GM23338 (cell line): Measurements from ENCODE around the gene CLASP2.

Source experiments
- CREB1 ChIP-seq: fragments of 250-450 bp; sonication (Bioruptor Pico); IDR thresholded peaks from 2 replicates; pipeline ENCODE4 v1.5.0; 2020; ENCODE audit warnings: low read depth, mild to moderate bottlenecking, moderate library complexity
- EZH2 ChIP-seq: fragments of 200-600 bp; sonication (generic); IDR thresholded peaks from one replicate; pipeline ENCODE4 v1.8.0; 2017; ENCODE audit warnings: antibody characterized with exemption, mild to moderate bottlenecking, low read depth; ENCODE audit not compliant: unreplicated experiment
- EZH2phosphoT487 ChIP-seq: fragments of 200-600 bp; sonication (generic); IDR thresholded peaks from one replicate; pipeline ENCODE4 v1.8.1; 2018; ENCODE audit warnings: antibody characterized with exemption; ENCODE audit not compliant: unreplicated experiment
- POLR2AphosphoS5 ChIP-seq: IDR thresholded peaks from 2 replicates; pipeline ENCODE4 v1.6.1; 2016; ENCODE audit warnings: antibody characterized with exemption, low read depth
- ZNF114 ChIP-seq: fragments of 250-450 bp; sonication (Bioruptor Pico); IDR thresholded peaks from 2 replicates; pipeline ENCODE4 v1.5.0; 2020; ENCODE audit warnings: mild to moderate bottlenecking, moderate library complexity
- TF ChIP-seq, protein P1 (sequence below), 2 experiments: fragments of 200-600 bp in 1 of 2; sonication (generic) in 1 of 2; conservative IDR thresholded peaks; 2 replicates each; pipeline versions ENCODE4 v1.5.1 to v1.6.1; 2016 to 2017; ENCODE audit warnings: antibody characterized with exemption in 2 of 2, low read depth in 2 of 2, mild to moderate bottlenecking in 2 of 2, moderate library complexity in 1 of 2

DNA sequence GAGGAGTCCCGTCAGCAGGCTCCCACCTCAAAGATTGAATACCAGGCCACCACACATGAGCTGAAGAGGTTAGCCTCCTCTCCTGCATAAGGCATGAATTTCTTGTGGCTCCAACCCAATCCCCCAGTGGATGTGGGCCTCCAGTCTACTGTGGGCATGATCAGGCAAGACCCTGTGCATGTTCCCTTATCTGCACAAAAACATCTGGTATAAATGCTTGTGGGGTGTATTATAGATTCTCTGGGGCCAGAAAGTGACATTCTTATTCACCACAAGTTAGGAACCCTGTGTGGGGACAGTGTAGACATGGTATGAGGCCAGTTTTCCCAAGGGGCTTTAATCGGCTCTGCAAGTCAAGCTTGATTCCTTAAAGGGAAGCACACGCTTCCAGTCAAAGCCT is 259.6 kb downstream of the CLASP2 start:
- TF ChIP-seq, protein P1, sequence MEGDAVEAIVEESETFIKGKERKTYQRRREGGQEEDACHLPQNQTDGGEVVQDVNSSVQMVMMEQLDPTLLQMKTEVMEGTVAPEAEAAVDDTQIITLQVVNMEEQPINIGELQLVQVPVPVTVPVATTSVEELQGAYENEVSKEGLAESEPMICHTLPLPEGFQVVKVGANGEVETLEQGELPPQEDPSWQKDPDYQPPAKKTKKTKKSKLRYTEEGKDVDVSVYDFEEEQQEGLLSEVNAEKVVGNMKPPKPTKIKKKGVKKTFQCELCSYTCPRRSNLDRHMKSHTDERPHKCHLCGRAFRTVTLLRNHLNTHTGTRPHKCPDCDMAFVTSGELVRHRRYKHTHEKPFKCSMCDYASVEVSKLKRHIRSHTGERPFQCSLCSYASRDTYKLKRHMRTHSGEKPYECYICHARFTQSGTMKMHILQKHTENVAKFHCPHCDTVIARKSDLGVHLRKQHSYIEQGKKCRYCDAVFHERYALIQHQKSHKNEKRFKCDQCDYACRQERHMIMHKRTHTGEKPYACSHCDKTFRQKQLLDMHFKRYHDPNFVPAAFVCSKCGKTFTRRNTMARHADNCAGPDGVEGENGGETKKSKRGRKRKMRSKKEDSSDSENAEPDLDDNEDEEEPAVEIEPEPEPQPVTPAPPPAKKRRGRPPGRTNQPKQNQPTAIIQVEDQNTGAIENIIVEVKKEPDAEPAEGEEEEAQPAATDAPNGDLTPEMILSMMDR (conservative IDR thresholded peaks at IDR 0.05; ENCODE audit: low read depth in 2 of 2): no peak
- TF ChIP-seq EZH2phosphoT487 (no peak), ZNF114 (CRISPR knock-in tag) (no peak), POLR2AphosphoS5 (no peak), EZH2 (no peak), CREB1 (no peak)
